Right lung (tissue), 5 donors: ENCODE data around the gene ERCC2. TPM values are rescaled to one million over a fixed set of nuclear protein-coding genes. Genes with fewer than 3 reads are reported as not detected.

Experiments used
- DNase-seq, 2 donors: peaks; one replicate each; pipeline ENCODE4 v3.0.0-alpha.2; 2013
- polyA plus RNA-seq, 5 donors: library from polyadenylated mRNA; unstranded; fragments of 120-200 nt; gene quantifications; one replicate each; pipeline versions ENCODE4 v1.2.1 to v1.2.3, GENCODE V29; 2013; ENCODE audit warnings: inconsistent platforms in 1 of 5, low replicate concordance in 1 of 5; ENCODE audit not compliant: insufficient read length in 5 of 5, insufficient read depth in 1 of 5

The ERCC2 gene
- polyA plus RNA-seq, 5 donors = 27.8 to 35.8 (median 32.2) TPM

DNA sequence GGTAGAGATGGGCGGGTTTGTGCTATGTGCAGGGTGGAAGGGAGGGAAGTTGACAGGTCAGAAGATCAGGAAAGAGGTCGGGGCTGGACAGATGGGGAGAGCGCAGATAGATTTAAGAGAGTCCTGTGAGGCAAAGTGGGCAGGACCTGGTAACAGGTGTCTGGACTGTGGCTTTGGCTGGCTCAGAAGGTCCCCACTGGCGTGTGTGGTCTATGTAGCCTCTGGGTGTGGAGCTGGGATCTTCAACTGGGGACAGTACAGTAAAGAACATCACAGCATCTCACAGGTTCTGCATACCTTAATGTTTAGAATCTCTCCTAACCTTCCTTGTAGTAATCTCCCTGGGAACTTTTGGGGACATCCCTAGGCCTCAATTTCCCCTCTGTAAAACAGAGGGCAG, 65.4 kb downstream of the ERCC2 start:
- DNase-seq = no peak

DNA sequence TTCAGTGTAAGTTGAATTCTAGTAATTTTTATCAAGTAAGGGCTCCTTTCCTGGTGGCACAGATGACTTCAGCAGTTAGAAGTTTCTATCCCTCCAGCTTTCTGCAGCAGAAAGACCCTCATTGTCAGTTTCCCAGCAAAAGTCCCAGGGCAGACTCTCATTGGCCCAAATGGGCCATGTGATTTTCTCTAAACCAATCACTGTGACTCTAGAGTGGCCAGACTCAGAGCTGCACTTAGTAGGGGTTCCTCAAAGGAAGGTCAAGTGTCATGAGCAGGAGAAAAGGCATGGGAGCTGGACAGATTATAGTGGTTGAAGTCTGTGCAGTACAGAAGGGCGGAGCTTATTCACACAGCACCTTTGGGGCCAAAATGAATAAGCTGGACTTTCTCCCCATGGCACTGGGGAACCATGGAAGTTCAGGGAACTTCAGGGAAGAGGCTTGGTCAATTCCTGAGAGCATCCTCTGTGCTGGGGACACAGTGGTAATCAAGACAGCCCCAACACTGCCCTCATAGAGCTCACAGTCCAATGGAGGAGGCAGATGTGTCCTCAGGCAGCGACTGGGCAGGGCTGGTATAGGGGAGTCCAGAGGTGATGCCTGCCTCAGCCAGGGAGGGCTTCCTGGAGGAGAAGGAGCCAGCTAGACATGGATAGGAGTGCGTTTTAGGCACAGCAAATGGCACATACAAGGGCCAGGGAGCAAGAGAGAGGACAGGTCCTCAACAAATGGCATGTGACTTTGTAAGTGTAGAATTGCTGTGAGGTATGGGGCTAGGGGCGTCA, 66.0 kb downstream of the ERCC2 start:
- no peak for DNase-seq

DNA sequence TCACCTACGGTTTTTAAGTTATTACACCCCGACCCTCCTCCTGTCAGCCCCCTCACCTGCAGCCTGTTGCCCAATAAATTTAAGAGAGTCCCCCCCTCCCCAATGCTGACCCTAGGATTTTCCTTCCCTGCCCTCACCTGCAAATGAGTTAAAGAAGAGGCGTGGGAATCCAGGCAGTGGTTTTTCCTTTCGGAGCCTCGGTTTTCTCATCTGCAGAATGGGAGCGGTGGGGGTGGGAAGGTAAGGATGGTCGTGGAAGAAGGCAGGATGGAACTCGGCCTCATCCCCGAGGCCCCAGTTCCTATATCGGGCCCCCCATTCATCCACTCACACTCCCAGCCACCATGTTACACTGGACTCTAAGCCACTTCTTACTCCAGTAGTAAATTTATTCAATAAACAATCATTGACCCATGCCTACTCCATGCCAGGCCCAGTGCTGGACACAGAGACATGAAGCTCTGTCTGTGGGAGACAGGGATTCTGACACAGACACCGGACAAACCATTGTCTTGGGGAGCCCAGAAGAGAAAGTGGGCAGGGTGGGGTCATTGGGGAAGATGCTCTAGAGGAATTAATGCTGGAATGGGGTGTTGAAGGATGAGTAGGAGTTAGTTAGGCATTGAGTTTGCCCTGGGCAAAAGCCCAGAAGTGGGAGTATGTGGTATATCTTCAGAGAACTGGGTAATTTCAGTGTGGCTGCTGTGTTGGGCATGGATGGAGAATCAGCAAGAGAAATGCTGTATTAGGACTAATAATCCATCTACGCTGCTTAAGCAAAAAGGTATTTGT, 66.9 kb downstream of the ERCC2 start:
- DNase-seq = no peak

DNA sequence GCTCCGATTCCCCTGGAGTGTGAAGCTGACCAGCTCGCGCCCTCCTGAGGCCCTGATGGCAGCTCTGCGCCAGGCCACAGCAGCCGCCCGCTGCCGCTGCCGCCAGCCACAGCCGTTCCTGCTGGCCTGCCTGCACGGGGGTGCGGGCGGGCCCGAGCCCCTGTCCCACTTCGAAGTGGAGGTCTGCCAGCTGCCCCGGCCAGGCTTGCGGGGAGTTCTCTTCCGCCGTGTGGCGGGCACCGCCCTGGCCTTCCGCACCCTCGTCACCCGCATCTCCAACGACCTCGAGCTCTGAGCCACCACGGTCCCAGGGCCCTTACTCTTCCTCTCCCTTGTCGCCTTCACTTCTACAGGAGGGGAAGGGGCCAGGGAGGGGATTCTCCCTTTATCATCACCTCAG, 68.0 kb downstream of the ERCC2 start:
- no peak for DNase-seq

Other genes starting within 250 kb of the ERCC2 start
- gene NKPD1, start 209.6 kb downstream of the ERCC2 start, polyA plus RNA-seq = under 1 TPM; 0.10 to 0.19 (median 0.12) TPM
- gene TRAPPC6A, start 192.3 kb downstream of the ERCC2 start, polyA plus RNA-seq = 10 to 100 TPM; 18.7 to 37.7 (median 24.4) TPM
- 10 to 100 TPM in 3 of 5 donors, 1 to 10 TPM in 2; 8.3 to 12.7 (median 11.5) TPM for gene BLOC1S3, start 191.8 kb downstream of the ERCC2 start, polyA plus RNA-seq
- gene EXOC3L2, start 125.2 kb downstream of the ERCC2 start, polyA plus RNA-seq = 1 to 10 TPM in 4 of 5 donors, under 1 TPM in 1; 0.84 to 2.8 (median 1.5) TPM
- gene MARK4, start 119.3 kb downstream of the ERCC2 start, polyA plus RNA-seq = 10 to 100 TPM; 24.9 to 40.4 (median 38.9) TPM
- 100 to 1,000 TPM in 1 of 5 donors, 1 to 10 TPM in 2, under 1 TPM in 2; 0.23 to 137 (median 1.3) TPM for gene CKM, start 47.7 kb downstream of the ERCC2 start, polyA plus RNA-seq
- 1 to 10 TPM in 1 of 5 donors, under 1 TPM in 4; 0.34 to 1.2 (median 0.65) TPM for gene KLC3, start 29.8 kb downstream of the ERCC2 start, polyA plus RNA-seq
- 10 to 100 TPM; 11.2 to 20.0 (median 13.6) TPM for gene PPP1R13L, start 34.5 kb upstream of the ERCC2 start, polyA plus RNA-seq
- gene POLR1G, start 36.1 kb upstream of the ERCC2 start, polyA plus RNA-seq = 1 to 10 TPM; 2.8 to 5.5 (median 3.6) TPM
- gene ERCC1, start 53.3 kb upstream of the ERCC2 start, polyA plus RNA-seq = 100 to 1,000 TPM in 1 of 5 donors, 10 to 100 TPM in 4; 77.2 to 123 (median 93.4) TPM
- gene FOSB, start 97.4 kb upstream of the ERCC2 start, polyA plus RNA-seq = 100 to 1,000 TPM in 4 of 5 donors, 10 to 100 TPM in 1; 15.5 to 269 (median 169) TPM
- 10 to 100 TPM; 10.1 to 14.7 (median 11.2) TPM for gene RTN2, start 126.5 kb upstream of the ERCC2 start, polyA plus RNA-seq
- gene PPM1N, start 127.9 kb upstream of the ERCC2 start, polyA plus RNA-seq = under 1 TPM; 0.15 to 0.49 (median 0.28) TPM
- 10 to 100 TPM; 47.8 to 59.7 (median 57.2) TPM for gene VASP, start 136.9 kb upstream of the ERCC2 start, polyA plus RNA-seq
- 1 to 10 TPM; 5.8 to 9.4 (median 6.0) TPM for gene OPA3, start 214.2 kb upstream of the ERCC2 start, polyA plus RNA-seq
- 1 to 10 TPM; 2.5 to 5.3 (median 3.7) TPM for gene GPR4, start 231.6 kb upstream of the ERCC2 start, polyA plus RNA-seq